HT1080 (cell line): ENCODE measurements around the gene IVNS1ABP. TPM values are rescaled to one million over a fixed set of nuclear protein-coding genes. Genes with fewer than 3 reads are reported as not detected.
"Not testable (repeated sequence)": the region's sequence is repeated elsewhere in the genome, so short reads cannot be mapped to it uniquely, and the experiment has no call there.

ENCODE experiments used
- DNase-seq: peaks from one replicate; pipeline ENCODE4 v3.0.0-alpha.2; 2015; ENCODE audit warnings: low read depth
- polyA plus RNA-seq, 2 experiments: library from polyadenylated mRNA; depleted of rRNA; stranded (reverse); fragments of >200 nt; gene quantifications; 2 replicates each; pipeline ENCODE4 v1.2.3, GENCODE V29; 2015
- total RNA-seq: library from RNA; depleted of rRNA; stranded (reverse); fragments of >200 nt; shearing (Covaris generic); gene quantifications from 2 replicates; pipeline ENCODE4 v1.2.3, GENCODE V29; 2014; rRNA removed

Gene IVNS1ABP
- 37.6 and 43.1 TPM in 2 replicates for total RNA-seq
- polyA plus RNA-seq (2015; cell fraction: cytosol; rRNA removed), result 66.6 and 78.7 TPM in 2 replicates
- 180 and 186 TPM in 2 replicates for polyA plus RNA-seq (2015; cell fraction: nucleus; rRNA removed)

DNA sequence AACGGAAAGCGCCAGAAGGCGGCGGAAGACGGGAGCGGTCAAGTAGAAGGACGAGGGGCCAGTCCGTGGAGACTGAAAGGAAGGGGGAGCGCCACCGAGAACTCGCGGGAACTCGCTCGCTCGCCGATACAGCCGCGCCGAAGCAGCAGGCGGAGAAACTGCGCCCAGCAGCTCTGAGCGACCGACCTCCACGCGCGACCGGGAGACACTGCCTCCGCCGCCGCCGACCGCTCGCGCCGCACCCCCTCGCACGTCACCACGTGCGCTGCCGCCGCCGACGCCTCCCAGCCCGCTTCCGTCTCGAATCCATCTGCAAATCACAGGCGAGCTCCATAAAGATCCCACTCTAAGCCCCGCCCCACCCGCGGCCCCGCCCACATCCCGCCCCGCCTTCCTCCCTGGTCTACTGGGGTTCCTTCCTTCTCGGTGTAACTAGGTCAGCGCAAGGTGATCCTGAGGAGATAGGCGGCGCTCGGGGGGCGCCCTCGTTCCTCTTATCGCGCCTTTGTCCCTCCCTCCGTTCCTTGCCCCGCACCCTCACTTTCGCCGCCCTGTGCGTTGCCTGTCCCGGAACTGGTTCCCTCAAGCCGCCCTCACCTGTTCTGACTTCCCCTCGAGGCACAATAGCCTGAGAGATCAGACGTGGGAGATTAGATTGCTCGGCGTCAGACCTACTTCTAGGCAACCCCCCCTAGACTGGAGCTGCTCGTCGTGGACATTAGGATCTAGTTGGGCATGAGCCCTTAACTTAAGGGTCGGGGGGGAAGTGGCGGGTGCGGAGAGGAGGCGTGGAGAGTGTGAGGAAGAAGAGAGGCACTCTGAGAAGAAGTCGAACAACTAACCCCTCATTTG lies at the start of gene IVNS1ABP:
Gene IVNS1ABP, minus strand, starts transcription at position 210 of the 852 bp plus-strand sequence. CDS start 7,750 bp downstream, outside the sequence.
- DNase-seq, result peak; percentile 95

DNA sequence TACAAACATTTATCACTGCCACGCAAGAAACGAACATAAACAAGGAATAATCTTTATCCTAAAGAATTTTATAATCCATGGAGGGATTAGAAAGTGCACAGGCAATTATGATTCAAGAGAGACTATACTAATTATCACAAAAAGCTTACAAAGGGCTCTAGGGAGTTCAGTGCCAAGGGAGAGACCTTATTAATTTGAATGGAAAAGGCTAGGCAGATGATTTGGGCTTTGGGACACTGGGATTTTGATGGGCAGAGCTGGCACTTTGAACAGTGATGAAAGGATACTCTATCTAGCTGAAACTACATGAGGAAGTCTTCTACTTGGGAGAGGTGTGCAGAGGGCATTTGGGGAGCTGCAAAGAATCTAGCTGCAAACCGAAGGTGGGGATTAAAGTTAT lies 48.9 kb upstream of the IVNS1ABP start:
- DNase-seq, result no peak

- not testable (repeated sequence) for DNase-seq
Measured at GRCh38 chr1:185364528-185364927, 47.5 kb upstream of the IVNS1ABP start.

GRCh38 chr1:185363205-185363604 lies 46.2 kb upstream of the IVNS1ABP start:
- DNase-seq, result no peak

GRCh38 chr1:185360714-185361113 lies 43.7 kb upstream of the IVNS1ABP start:
- peak; percentile 48 for DNase-seq

DNA sequence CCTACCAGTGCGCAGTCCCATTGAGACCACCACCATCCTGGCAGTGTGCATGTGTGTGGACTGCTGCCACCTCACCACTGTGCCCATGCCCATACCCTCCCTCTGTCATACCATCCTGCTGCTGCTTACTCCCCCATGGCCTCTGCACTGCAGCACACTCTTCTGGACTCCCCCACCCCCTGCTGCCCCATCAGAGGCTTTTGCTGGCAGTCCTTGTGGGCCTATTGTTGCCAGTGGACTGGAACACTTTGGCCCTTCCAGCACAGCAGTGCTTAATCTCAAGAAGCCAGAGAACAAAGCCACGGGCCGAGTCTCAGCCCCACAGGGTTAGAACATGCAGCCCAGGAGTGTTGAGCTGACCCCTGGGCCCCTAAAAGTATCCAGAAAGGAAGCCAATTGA lies 41.9 kb upstream of the IVNS1ABP start:
- DNase-seq, result no peak

DNA sequence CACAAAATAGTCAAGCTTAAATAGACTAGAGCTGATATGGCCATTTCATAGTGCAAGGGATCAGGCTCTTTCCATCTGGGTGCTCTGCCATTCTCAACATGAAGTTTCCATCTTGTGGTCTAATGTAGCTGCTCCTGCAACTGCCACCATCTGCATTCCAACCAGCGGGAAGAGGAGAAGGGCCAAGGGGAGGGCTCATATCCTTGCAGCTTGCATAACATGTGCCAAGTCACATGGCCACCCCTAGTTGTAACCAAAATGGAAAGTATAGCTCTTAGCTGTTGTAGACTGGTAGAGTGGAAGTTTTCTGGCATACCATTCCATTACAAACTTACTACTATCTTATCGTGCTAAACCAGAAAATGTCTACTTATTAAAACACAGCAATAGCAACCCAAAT lies 38.9 kb upstream of the IVNS1ABP start:
- DNase-seq, result no peak

DNA sequence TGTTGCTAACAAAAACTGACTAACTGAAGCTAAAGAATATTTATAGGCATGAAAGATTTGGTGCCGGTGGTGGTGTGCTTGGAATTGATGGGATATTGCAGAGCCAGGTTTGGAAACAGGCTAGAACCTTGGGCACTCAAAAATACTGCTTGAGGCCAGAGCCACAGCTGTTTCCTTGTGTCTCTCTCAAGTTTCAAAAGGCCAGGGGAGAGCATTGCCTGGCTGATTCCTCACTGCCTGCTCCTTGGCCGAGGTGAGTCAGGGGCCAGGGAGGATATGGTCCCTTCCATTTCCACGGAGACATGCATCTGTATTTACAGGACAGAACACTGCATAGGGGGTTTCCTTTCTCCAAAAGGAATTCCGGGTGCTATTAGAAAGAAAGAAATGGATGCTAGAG lies 36.1 kb upstream of the IVNS1ABP start:
- DNase-seq, result no peak

GRCh38 chr1:185351734-185352466 lies 34.9 kb upstream of the IVNS1ABP start:
- DNase-seq, result no peak

GRCh38 chr1:185350027-185350442 lies 33.0 kb upstream of the IVNS1ABP start:
- DNase-seq, result no peak

GRCh38 chr1:185349556-185349955 lies 32.5 kb upstream of the IVNS1ABP start:
- DNase-seq, result no peak

DNA sequence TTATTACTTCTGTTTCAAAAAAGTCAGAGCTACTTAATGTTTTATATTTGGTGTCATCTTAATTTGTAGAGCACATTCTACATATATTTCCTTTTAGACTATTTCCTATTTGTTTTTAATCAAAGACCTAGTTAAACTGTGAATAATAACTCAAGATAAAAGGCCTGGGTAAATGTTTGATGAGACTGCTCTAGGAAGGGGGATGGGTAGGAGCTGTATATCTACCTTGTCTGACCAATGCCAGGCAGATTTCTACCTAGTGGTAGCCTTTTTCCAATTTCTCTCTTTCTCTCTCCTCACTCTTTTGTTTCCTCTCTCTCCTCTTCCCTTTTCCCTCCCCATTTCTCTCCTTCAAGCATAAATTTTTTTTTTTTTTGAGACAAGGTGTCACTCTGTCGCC lies 31.9 kb upstream of the IVNS1ABP start:
- no peak for DNase-seq

DNA sequence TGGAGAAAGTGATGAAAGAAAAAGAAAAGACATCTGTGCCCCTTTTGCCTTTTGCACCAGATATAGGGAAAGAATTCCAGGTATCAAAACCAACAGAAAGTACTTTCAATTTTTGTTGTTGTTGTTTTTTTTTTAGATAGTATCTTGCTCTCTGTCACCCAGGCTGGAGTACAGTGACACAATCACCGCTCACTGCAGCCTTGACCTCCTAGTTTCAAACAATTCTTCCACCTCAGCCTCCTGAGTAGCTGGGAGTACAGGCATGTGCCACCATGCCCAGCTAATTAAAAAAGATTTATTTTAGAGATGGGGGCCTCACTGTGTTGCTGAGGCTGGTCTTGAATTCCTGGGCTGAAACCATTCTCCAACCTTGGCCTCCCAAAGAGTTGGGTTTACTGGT lies 31.3 kb upstream of the IVNS1ABP start:
- no peak for DNase-seq

GRCh38 chr1:185345913-185346720 lies 29.1 kb upstream of the IVNS1ABP start:
- no peak for DNase-seq

- no peak for DNase-seq
Measured at GRCh38 chr1:185343306-185343705, 26.3 kb upstream of the IVNS1ABP start.

DNA sequence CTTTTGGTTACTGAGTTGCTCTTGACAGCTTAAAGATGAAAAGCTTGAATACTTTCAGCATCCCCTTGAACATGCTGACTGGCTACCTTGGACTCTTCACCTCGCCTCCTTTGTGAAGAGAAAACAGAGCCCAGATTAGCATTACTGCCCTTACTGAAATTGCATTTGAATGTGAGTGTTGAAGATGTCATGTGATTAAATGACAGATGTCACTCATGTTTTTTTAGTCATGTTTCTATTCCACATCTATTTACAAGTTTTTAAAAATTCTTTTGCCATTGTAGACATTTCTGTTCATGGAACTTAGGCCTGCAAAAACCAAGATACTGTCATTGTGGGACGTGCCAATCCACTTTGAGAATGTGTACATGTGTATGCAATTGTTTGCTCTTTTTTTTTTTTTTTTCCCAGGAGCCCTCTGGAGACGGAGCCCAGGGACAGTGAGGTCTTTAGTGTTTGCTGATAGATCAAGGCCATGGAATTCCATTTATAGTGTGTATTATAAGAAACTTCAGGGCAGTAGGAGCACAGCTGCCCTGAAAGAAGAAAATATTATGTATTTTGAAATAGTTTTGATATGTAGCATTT lies 25.7 kb upstream of the IVNS1ABP start:
- DNase-seq, result no peak

GRCh38 chr1:185342017-185342416 lies 25.0 kb upstream of the IVNS1ABP start:
- DNase-seq, result no peak

- DNase-seq, result no peak
Measured at GRCh38 chr1:185341196-185341781, 24.2 kb upstream of the IVNS1ABP start.

GRCh38 chr1:185338719-185339622 lies 21.9 kb upstream of the IVNS1ABP start:
- peak; percentile 57 for DNase-seq

DNA sequence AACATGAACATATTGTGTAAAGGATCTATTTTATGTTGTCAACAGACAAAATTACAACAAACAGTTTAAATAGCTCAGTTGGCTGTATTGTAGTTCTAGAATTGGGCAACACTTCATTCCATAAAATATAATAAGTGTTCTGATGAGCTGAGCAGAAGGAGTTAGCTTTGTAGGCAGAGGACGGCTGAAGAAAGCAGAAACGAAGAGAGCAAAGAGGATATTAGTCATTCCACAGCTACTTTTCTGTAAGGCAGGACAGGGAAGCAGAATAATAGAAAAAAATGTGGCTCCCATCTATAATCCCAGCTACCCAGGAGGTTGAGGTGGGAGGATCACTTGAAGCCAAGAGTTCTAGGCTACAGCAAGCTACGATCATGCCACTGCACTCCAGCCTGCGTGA lies 20.2 kb upstream of the IVNS1ABP start:
- peak; percentile 69 for DNase-seq
